MM.1S (cell line): Measurements from ENCODE around the gene MAGEA2.

ENCODE experiments used
- CTCF ChIP-seq: fragments of 300-600 bp; sonication (generic); IDR thresholded peaks from 2 replicates; pipeline ENCODE4 v1.5.1; 2016; ENCODE audit warnings: antibody characterized with exemption, low read length, mixed read lengths
- EZH2 ChIP-seq: fragments of 300-600 bp; sonication (generic); optimal IDR thresholded peaks from 2 replicates; pipeline ENCODE3; 2017; ENCODE audit warnings: low read depth, mild to moderate bottlenecking, antibody characterized with exemption, low read length, mixed read lengths

GRCh38 chrX:152738560-152738959 is 15.1 kb downstream of the MAGEA2 start:
- no peak for TF ChIP-seq CTCF
- TF ChIP-seq EZH2: no peak
